Measurements from ENCODE around the gene ARL8A.

DNA sequence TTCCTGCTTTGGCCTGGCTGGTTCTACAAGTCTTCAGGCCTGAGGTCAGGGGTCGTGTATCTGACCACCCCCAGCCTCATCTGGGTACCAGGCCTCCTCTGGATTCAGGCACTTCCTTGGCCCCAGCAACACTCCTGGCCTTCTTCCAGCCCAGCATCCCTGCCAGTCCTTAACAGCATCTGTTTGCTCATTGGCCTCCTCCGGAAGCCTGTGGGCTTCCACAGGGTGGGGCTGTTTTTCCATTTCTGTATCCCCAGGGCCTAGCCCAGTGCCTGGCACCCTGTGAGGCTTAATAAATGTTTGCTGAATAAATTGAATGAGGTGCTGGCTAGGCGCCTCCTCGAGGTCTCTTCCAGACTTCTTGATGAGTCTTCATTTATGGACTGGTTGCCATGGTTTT, 43.4 kb downstream of the ARL8A start:
- TF ChIP-seq POLR2A (IDR thresholded peaks at IDR 0.05): no peak
- TF ChIP-seq, protein P1, sequence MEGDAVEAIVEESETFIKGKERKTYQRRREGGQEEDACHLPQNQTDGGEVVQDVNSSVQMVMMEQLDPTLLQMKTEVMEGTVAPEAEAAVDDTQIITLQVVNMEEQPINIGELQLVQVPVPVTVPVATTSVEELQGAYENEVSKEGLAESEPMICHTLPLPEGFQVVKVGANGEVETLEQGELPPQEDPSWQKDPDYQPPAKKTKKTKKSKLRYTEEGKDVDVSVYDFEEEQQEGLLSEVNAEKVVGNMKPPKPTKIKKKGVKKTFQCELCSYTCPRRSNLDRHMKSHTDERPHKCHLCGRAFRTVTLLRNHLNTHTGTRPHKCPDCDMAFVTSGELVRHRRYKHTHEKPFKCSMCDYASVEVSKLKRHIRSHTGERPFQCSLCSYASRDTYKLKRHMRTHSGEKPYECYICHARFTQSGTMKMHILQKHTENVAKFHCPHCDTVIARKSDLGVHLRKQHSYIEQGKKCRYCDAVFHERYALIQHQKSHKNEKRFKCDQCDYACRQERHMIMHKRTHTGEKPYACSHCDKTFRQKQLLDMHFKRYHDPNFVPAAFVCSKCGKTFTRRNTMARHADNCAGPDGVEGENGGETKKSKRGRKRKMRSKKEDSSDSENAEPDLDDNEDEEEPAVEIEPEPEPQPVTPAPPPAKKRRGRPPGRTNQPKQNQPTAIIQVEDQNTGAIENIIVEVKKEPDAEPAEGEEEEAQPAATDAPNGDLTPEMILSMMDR (IDR thresholded peaks at IDR 0.05): no peak

Data from vagina (tissue), 2 donors.